ENCODE results near the gene SAMHD1.
"Not testable (repeated sequence)": the region's sequence is repeated elsewhere in the genome, so short reads cannot be mapped to it uniquely, and the experiment has no call there.

The SAMHD1 gene

GRCh38 chr20:36916199-36916598 lies 35.3 kb downstream of the SAMHD1 start:
- DNase-seq (ENCODE audit: low spot score), result no peak

DNA sequence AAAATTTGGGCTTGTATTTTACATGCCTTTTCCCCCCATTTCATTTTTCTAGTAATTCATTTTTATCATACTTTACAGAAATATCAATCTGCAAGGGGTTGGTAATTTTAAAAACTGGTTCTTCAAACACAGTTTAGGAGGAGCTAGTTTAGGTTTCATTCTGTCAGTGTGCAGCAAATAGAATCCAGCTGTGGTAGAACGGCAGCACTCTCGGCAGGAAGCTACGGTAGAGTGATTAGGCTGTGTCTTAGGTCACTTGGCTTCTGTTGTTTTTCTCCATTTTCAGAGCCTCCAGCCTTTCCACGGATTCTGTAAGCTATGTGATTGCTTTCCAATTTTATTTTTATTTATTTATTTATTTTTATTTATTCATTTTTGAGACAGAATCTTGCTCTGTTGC lies 42.9 kb downstream of the SAMHD1 start:
- DNase-seq (ENCODE audit: low spot score), result no peak

- not testable (repeated sequence) for DNase-seq (ENCODE audit: low spot score)
Measured at GRCh38 chr20:36906086-36906485, 45.4 kb downstream of the SAMHD1 start.

DNA sequence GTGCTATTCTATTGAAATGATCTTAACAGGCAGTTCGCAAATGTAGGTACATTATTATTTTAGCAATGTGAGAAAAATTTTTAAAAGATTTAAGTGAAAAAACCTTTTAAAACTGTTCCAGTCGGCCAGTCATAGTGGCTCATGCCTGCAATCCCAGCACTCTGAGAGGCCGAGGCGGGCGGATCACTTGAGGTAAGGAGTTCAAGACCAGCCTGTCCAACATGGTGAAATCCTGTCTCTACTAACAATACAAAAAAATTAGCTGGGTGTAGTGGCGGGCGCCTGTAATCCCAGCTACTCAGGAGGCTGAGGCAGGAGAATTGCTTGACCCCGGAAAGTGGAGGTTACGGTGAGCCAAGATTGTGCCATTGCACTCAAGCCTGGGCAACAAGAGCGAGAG lies 45.9 kb downstream of the SAMHD1 start:
- not testable (repeated sequence) for DNase-seq (ENCODE audit: low spot score)

GRCh38 chr20:36904690-36905089 lies 46.8 kb downstream of the SAMHD1 start:
- DNase-seq (ENCODE audit: low spot score), result no peak

GRCh38 chr20:36895036-36895435 lies 56.5 kb downstream of the SAMHD1 start:
- no peak for DNase-seq (ENCODE audit: low spot score)

- no peak for DNase-seq (ENCODE audit: low spot score)
Measured at GRCh38 chr20:36893801-36894200, 57.7 kb downstream of the SAMHD1 start.

DNA sequence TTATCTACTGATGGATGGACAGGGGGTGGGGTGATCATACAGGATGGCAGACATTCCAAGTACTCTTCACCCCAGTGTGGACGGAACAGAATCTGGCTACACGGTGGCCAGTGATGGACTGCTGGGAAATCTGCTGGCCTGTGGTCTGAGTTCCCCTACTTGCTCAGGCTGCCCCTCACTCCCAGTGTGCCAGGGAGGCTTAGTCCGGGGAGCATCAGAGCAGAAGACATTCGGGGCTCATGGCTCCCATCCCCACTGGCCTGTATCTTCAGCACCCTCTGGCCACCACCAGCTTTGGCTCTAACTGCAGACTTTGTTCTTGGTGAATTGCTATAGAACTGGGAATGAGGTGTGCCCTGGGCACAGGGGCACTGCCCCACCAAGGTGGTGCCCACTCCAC lies 60.3 kb downstream of the SAMHD1 start:
- no peak for DNase-seq (ENCODE audit: low spot score)

GRCh38 chr20:36890586-36890985 lies 60.9 kb downstream of the SAMHD1 start:
- DNase-seq (ENCODE audit: low spot score), result no peak

- DNase-seq (ENCODE audit: low spot score), result no peak
Measured at GRCh38 chr20:36888880-36889516, 62.5 kb downstream of the SAMHD1 start.

GRCh38 chr20:36887752-36888090 lies 63.8 kb downstream of the SAMHD1 start:
- no peak for DNase-seq (ENCODE audit: low spot score)

DNA sequence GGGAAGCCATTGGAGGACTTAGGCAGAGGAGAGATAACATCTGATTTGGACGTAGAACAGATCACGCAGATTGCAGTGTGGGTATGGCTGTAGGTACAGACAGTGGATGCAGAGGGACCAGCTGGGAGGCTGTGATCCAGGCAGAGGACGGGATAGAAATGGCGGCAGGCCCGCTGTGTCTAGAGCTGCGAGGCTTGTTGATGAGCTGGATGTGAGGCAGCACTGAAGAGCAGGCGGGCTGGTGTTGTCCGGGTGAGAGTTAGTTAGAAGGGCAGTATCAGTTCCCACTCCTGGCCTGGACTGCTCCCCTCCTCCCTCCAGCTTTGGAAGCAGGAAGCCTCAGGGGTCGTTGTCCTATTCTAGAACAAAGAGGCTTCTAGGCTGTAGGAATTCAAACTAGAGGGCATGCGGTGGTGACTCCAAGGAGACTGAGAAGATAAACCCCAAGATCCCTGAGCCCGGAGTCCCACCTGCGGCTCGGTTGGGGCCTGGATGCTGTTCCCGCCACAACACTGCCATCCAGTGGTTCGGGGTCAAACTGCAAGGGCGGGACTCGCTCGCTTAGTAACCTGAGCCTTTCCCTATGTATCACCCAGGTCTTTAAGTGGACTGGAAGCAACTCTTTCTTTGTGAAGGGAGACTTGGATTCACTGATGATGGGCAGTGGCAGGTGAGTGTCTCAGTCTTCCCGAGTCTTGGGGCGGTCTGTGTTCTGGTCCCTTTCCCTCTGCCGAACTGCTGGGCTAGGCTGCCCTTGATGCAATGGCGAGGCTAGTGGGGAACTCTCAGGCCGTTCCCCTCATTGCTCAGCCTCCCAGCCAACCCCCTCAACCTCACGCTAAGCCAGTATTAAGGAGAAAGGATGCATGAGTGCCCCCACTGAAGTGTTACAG lies 64.4 kb downstream of the SAMHD1 start:
- DNase-seq (ENCODE audit: low spot score), result peak; percentile 77

DNA sequence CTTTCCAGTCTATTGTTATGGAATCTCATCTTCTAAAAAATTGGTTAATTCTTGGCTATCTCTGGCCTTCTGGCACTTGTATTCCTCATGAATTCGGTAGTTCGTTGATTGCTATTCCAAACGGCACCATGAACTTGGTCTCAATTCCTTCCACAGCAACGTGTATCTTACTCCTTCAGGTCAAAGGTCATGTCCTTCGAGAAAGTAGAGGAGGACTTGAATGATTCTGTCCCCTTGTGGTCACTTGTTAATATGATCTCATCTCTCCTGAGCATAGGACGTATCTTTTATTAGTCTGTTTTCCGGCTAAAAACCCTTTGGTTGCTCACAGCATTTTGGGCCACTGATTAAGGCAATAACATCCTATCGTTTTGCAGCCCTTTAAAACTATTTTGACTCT lies 66.2 kb downstream of the SAMHD1 start:
- DNase-seq (ENCODE audit: low spot score), result no peak

GRCh38 chr20:36883977-36884535 lies 67.5 kb downstream of the SAMHD1 start:
- DNase-seq (ENCODE audit: low spot score), result no peak

DNA sequence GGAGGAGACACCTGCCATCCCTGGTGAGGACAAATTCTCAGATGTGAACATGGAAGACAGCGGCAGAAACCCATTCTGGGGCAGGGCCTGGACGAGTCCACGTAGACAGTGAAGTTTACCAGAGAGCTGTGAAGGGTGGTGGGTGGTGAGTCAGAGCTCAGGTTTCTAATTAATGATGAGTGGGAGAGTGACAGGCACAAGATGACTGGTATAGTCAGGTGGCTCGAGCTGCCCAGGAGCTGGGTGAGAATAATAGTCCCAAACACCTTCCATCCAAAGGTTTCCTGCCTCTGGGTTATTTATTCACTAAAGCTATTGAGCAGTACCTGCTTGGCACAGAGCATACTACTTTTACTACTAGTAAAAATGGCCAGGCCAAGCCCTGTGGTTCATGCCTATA lies 69.6 kb downstream of the SAMHD1 start:
- no peak for DNase-seq (ENCODE audit: low spot score)

DNA sequence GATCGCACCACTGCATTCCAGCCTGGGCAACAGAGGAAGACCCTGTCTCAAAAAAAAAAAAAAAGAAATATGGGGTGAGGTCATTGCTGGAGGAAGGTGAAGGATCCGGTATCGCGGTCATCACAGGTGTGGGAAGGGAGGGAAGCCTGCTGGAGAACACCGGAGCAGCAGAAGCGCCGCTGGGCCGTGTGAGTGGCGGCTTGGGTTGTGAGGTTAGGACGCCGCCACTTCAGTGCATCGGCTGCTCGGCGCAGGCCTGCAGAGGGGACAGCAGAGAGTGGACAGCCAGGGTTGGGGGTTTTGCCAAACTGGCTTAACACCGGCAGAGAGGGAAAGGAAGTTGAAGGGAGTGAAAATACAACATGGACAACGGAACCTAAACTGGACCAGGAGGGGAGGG lies 70.2 kb downstream of the SAMHD1 start:
- DNase-seq (ENCODE audit: low spot score), result no peak

GRCh38 chr20:36880741-36881250 lies 70.7 kb downstream of the SAMHD1 start:
- DNase-seq (ENCODE audit: low spot score), result no peak

- no peak for DNase-seq (ENCODE audit: low spot score)
Measured at GRCh38 chr20:36878941-36879340, 72.6 kb downstream of the SAMHD1 start.

- DNase-seq (ENCODE audit: low spot score), result no peak
Measured at GRCh38 chr20:36876473-36876833, 75.1 kb downstream of the SAMHD1 start.

DNA sequence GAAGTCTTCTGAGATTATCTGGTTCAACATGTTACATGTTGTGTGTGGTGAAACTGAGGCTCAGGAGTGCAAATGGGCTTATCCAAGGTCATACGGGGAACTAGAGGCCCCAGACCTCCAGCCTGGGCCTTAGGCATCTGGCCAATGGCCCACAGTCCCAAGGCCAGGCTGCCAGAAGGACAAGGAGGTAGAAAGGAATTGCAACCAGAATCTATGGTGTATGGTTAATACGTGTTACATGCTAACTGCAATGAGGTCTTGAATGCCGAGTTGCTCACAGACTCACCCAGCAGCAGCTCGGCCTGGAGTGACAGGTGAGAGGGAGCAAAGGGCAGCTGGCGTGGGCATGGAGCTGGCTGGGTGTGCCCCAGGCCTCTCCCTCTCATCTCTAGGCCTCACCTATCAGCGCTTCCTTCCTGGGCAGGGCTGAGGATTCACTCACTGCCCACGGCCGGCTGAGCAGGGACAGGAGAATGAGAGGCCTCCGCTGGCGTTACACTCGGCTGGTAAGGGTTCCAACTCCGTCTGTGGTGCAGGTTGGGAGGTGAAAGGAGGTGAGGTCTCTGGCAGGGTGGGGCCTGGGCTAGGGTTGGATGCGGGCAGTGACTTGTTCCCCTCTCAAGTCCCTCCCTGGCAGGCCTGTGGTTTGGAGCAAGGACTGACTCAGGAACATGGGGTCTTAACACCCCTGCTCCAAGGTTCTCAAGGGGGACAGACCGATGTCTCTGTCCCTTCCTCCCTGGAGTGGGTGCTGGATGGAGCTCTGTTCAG lies 75.6 kb downstream of the SAMHD1 start, which contains the start of gene TLDC2:
TSS of gene TLDC2 (plus strand) at position 437 of the 771 bp plus-strand sequence. CDS start at position 474, 37 bp downstream.
- no peak for DNase-seq (ENCODE audit: low spot score)

DNA sequence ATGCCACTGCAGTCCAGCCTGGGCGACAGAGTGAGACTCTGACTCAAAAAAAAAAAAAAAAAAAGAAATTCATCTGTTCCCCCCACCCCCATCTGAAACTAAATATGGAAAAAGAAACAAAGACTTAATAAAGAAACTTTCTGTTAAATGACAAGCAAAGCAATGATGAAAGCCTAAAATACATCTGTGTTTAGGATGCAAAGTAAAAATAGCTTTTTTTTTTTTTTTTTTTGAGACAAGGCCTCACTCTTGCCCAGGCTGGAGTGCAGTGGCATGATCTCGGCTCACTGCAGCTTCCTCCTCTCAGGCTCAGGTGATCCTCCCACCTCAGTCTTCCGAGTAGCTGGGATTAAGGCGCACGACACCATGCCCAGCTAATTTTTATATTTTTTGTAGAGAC lies 76.4 kb downstream of the SAMHD1 start:
- not testable (repeated sequence) for DNase-seq (ENCODE audit: low spot score)

DNA sequence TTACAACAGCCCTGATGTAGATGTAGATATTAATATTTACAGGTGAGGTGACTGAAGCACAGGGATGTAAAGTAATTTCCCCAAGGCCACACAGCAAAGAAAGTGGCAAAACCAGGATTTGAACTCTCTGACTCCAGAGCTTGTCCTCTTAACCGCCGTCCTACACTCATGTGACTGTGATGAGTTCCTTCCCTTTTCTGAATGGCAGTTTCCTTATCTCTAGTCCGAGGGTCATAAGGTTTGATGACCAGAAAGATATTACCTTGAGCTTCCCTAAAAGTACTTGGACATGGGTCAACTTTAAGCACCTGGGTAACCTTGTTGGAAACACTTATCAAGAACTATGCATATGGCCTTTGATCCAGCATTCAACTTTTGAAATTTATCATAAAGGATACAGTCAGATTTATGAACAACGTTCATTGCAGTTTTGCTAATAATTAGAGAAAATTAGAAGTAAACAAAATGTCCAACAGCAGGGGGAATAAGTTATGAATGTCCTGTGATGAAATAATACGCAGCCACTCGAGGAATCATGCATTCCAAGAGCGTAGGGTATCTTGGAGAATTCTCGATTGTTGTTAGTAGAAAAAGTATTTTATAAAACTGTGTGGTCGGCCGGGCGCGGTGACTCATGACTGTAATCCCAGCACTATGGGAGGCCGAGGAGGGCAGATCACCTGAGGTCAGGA lies 77.9 kb downstream of the SAMHD1 start:
- no peak for DNase-seq (ENCODE audit: low spot score)

All from CD4-positive, alpha-beta T cell treated with Interleukin-2 at 100 ng/mL for 4 hours (primary cell).